NT2/D1 (cell line): ENCODE measurements around the gene GPS1.

ENCODE experiments used
- DNase-seq: peaks from one replicate; pipeline ENCODE4 v3.0.0-alpha.2; 2011; ENCODE audit warnings: low read depth, low spot score
- H3K27me3 ChIP-seq: 2 replicates; pipeline ENCODE4 v1.6.0; 2011; ENCODE audit warnings: mild to moderate bottlenecking; ENCODE audit not compliant: insufficient read length, insufficient read depth
- H3K36me3 ChIP-seq: 2 replicates; pipeline ENCODE4 v1.6.1; 2011; ENCODE audit warnings: mild to moderate bottlenecking, low read length, mixed read lengths; ENCODE audit not compliant: insufficient read depth, insufficient read length
- H3K4me1 ChIP-seq: 2 replicates; pipeline ENCODE4 v1.5.1; 2011; ENCODE audit not compliant: insufficient read depth, insufficient read length
- H3K4me3 ChIP-seq: 2 replicates; pipeline ENCODE4 v1.5.1; 2011; ENCODE audit warnings: low read depth; ENCODE audit not compliant: insufficient read length
- H3K9ac ChIP-seq: 2 replicates; pipeline ENCODE4 v1.6.0; 2011; ENCODE audit warnings: low read depth; ENCODE audit not compliant: insufficient read length
- H3K9me3 ChIP-seq: 2 replicates; pipeline ENCODE4 v1.5.1; 2011; ENCODE audit warnings: mild to moderate bottlenecking, low read length; ENCODE audit not compliant: insufficient read depth
- SUZ12 ChIP-seq: IDR thresholded peaks from 2 replicates; pipeline ENCODE4 v1.6.1; 2011; ENCODE audit not compliant: insufficient read length, insufficient read depth; ENCODE audit errors: extremely low read depth
- YY1 ChIP-seq: IDR thresholded peaks from 2 replicates; pipeline ENCODE4 v1.6.1; 2011; ENCODE audit not compliant: insufficient read length, insufficient read depth
- ZNF274 ChIP-seq: IDR thresholded peaks from 2 replicates; pipeline ENCODE4 v1.6.1; 2011; ENCODE audit warnings: mild to moderate bottlenecking, low read depth, low read length

The GPS1 gene

GRCh38 chr17:82078433-82078832 lies 26.7 kb downstream of the GPS1 start:
- H3K36me3 ChIP-seq: peaks cover 70% of the 10 kb centered on the region
- TF ChIP-seq SUZ12: no peak
- no peaks in the 10 kb centered on the region for H3K27me3 ChIP-seq
- no peaks in the 10 kb centered on the region for H3K9me3 ChIP-seq
- no peak overlapping the region for H3K4me3 ChIP-seq
- no peak overlapping the region for H3K9ac ChIP-seq
- no peak for DNase-seq
- peaks cover 19% of the 10 kb centered on the region for H3K4me1 ChIP-seq

GRCh38 chr17:82079001-82079677 lies 27.4 kb downstream of the GPS1 start:
- TF ChIP-seq YY1 (no peak), ZNF274 (no peak), SUZ12 (no peak)
- DNase-seq: no peak
- H3K27me3 ChIP-seq: no peaks in the 10 kb centered on the region
- peaks cover 19% of the 10 kb centered on the region for H3K4me1 ChIP-seq
- H3K36me3 ChIP-seq: peaks cover 77% of the 10 kb centered on the region
- H3K4me3 ChIP-seq: no peak overlapping the region
- no peaks in the 10 kb centered on the region for H3K9me3 ChIP-seq
- no peak overlapping the region for H3K9ac ChIP-seq

GRCh38 chr17:82080048-82080788 lies 28.5 kb downstream of the GPS1 start:
- no peaks in the 10 kb centered on the region for H3K9me3 ChIP-seq
- peak overlapping the region; percentile 5 for H3K9ac ChIP-seq
- H3K4me1 ChIP-seq: peaks cover 19% of the 10 kb centered on the region
- H3K27me3 ChIP-seq: no peaks in the 10 kb centered on the region
- TF ChIP-seq YY1: no peak
- no peak for TF ChIP-seq ZNF274
- no peak for TF ChIP-seq SUZ12
- H3K4me3 ChIP-seq: no peak overlapping the region
- peaks cover 88% of the 10 kb centered on the region for H3K36me3 ChIP-seq
- no peak for DNase-seq

- no peaks in the 10 kb centered on the region for H3K27me3 ChIP-seq
- no peak overlapping the region for H3K9ac ChIP-seq
- TF ChIP-seq ZNF274 (no peak), SUZ12 (no peak), YY1 (no peak)
- H3K4me1 ChIP-seq: peaks cover 19% of the 10 kb centered on the region
- no peaks in the 10 kb centered on the region for H3K9me3 ChIP-seq
- no peak for DNase-seq
- H3K4me3 ChIP-seq: no peak overlapping the region
- H3K36me3 ChIP-seq: peaks cover 95% of the 10 kb centered on the region
These were observed 29.2 kb downstream of the GPS1 start for GRCh38 chr17:82080789-82081464.

- DNase-seq: no peak
- peaks cover 17% of the 10 kb centered on the region for H3K4me1 ChIP-seq
- H3K9me3 ChIP-seq: no peaks in the 10 kb centered on the region
- no peak overlapping the region for H3K9ac ChIP-seq
- no peak overlapping the region for H3K4me3 ChIP-seq
- peaks cover 95% of the 10 kb centered on the region for H3K36me3 ChIP-seq
- no peak for TF ChIP-seq SUZ12
- H3K27me3 ChIP-seq: no peaks in the 10 kb centered on the region
These were observed 29.8 kb downstream of the GPS1 start for GRCh38 chr17:82081546-82081945.

GRCh38 chr17:82081966-82082365 lies 30.3 kb downstream of the GPS1 start:
- no peak overlapping the region for H3K4me3 ChIP-seq
- no peak overlapping the region for H3K9ac ChIP-seq
- no peaks in the 10 kb centered on the region for H3K9me3 ChIP-seq
- peaks cover 95% of the 10 kb centered on the region for H3K36me3 ChIP-seq
- peaks cover 15% of the 10 kb centered on the region for H3K4me1 ChIP-seq
- TF ChIP-seq YY1 (no peak), ZNF274 (no peak), SUZ12 (no peak)
- H3K27me3 ChIP-seq: no peaks in the 10 kb centered on the region
- DNase-seq: no peak

- Histone ChIP-seq H3K36me3 (peaks cover 97% of the 10 kb centered on the region), H3K4me3 (no peak overlapping the region), H3K27me3 (no peaks in the 10 kb centered on the region), H3K4me1 (peaks cover 11% of the 10 kb centered on the region), H3K9ac (no peak overlapping the region), H3K9me3 (no peaks in the 10 kb centered on the region)
- DNase-seq: no peak
- TF ChIP-seq SUZ12 (no peak), YY1 (no peak), ZNF274 (no peak)
These were observed 30.8 kb downstream of the GPS1 start for GRCh38 chr17:82082456-82082855.
